Muscle of arm (tissue), 14 donors: Measurements from ENCODE around the gene MINDY4B. TPM values are rescaled to one million over a fixed set of nuclear protein-coding genes. Genes with fewer than 3 reads are reported as not detected.

Experiments
- DNase-seq: peaks from one replicate; pipeline ENCODE4 v3.0.0-alpha.2; 2013
- long read RNA-seq, 11 donors: transcript quantifications; one replicate each; lab custom pipeline, GENCODE V29; 2026
- polyA plus RNA-seq, 12 donors: library from polyadenylated mRNA; unstranded; fragments of 120-200 nt; gene quantifications; one replicate each; pipeline ENCODE4 v1.2.1, GENCODE V29; 2013; ENCODE audit not compliant: insufficient read length in 12 of 12

Gene MINDY4B
- 1 to 10 TPM in 3 of 12 donors, under 1 TPM in 6, not detected in 3; 0.52 to 3.1 (median 0.97) TPM for polyA plus RNA-seq
- long read RNA-seq, donor 1 = 0 reads
- long read RNA-seq, donor 2 = 0 reads
- long read RNA-seq, donor 3 = 0 reads
- long read RNA-seq, donor 4 = 0 reads
- long read RNA-seq, donor 5 = 0 reads
- long read RNA-seq, donor 6 = 0 reads
- long read RNA-seq, donor 7 = 0 reads
- long read RNA-seq, donor 8 = 0 reads
- long read RNA-seq, donor 9 = 0 reads
- long read RNA-seq, donor 10 = 0 reads
- long read RNA-seq, donor 11 = 0 reads

GRCh38 chr3:150905339-150905738, at the start of gene MINDY4B:
Gene MINDY4B, minus strand, starts transcription at chr3:150905439. Its CDS starts 0 bp downstream, at chr3:150905439.
- DNase-seq = no peak

GRCh38 chr3:150951923-150952322, 46.7 kb upstream of the MINDY4B start:
- no peak for DNase-seq

- no peak for DNase-seq
Measured at GRCh38 chr3:150945226-150946032, 40.2 kb upstream of the MINDY4B start.

- no peak for DNase-seq
Measured at GRCh38 chr3:150942221-150942620, 37.0 kb upstream of the MINDY4B start.

GRCh38 chr3:150936693-150937092, 31.5 kb upstream of the MINDY4B start:
- no peak for DNase-seq

GRCh38 chr3:150933473-150933995, 28.3 kb upstream of the MINDY4B start:
- DNase-seq = no peak

- DNase-seq = no peak
Measured at GRCh38 chr3:150931745-150932144, 26.5 kb upstream of the MINDY4B start.

- DNase-seq = no peak
Measured at GRCh38 chr3:150930839-150931238, 25.6 kb upstream of the MINDY4B start.

- no peak for DNase-seq
Measured at GRCh38 chr3:150928234-150928633, 23.0 kb upstream of the MINDY4B start.

- no peak for DNase-seq
Measured at GRCh38 chr3:150926328-150926727, 21.1 kb upstream of the MINDY4B start.

GRCh38 chr3:150925751-150926201, 20.5 kb upstream of the MINDY4B start:
- no peak for DNase-seq

GRCh38 chr3:150922611-150923010, 17.4 kb upstream of the MINDY4B start:
- no peak for DNase-seq

GRCh38 chr3:150921209-150921608, 16.0 kb upstream of the MINDY4B start:
- no peak for DNase-seq

- no peak for DNase-seq
Measured at GRCh38 chr3:150920236-150920635, 15.0 kb upstream of the MINDY4B start.

GRCh38 chr3:150917951-150918350, 12.7 kb upstream of the MINDY4B start:
- no peak for DNase-seq

GRCh38 chr3:150913133-150913922, 8.1 kb upstream of the MINDY4B start:
- peak; percentile 72 for DNase-seq

- DNase-seq = no peak
Measured at GRCh38 chr3:150912501-150912900, 7.3 kb upstream of the MINDY4B start.

- DNase-seq = no peak
Measured at GRCh38 chr3:150911771-150912170, 6.5 kb upstream of the MINDY4B start.

- DNase-seq = no peak
Measured at GRCh38 chr3:150906461-150906860, 1.2 kb upstream of the MINDY4B start.

GRCh38 chr3:150905746-150906145, 507 bp upstream of the MINDY4B start:
- DNase-seq = no peak

GRCh38 chr3:150902988-150903387, 2.3 kb downstream of the MINDY4B start:
- DNase-seq = no peak

- DNase-seq = no peak
Measured at GRCh38 chr3:150901793-150902192, 3.4 kb downstream of the MINDY4B start.
